NOMO-1 (cell line): ENCODE data around the gene LRTM2.
A peak's percentile ranks its signal among the peaks of the same experiment; 100 is the strongest.

ENCODE experiments used
- DNase-seq, 2 experiments: peaks; one replicate each; lab custom pipeline; 2025; ENCODE audit not compliant: unreplicated experiment in 2 of 2; lab: John Stamatoyannopoulos, UW

Gene LRTM2

DNA sequence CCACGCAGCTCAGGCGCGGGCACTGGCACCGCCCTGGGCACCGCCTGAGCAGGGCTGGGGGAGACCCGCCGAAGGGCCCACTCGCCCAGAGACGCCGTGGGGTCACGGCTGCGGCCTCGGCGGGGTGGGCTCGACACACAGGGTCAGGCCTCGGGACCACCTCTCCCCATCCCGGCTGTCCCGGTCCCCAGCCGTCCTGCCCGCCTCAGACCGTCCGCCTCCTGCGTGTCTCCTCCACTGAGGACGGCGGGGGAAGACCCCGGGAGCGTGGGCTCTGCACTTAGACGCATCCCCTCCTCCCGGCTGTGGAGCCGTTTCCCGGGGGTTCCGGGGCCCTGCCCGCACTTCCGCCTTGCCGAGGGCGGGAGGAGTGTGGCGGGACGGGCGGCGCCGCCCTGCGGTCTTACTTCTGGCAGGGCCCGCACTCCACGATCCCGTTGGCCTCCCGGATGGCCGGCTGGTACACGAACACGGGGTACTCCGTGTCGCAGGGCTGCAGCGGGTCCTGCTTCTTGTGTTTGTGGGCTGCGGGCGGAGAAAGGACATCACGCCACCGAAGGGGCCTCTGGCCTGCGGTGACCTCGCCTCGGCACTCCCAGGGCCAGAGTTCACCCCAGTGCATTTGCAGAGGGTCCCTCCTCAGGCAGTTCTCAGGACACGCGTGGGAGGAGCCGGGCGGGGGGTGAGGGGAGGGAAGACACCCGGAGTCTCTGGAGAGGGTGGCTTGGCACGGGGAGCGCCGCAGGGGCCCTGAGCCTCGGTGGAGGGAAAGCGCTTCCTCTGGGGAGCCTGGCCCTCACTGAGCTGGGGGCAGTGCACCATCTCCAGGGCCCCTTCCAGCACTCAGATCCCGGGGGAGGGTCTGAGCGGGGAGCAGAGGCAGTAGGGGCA, 23.1 kb upstream of the LRTM2 start:
- peak; percentile 28 to 45 for DNase-seq

DNA sequence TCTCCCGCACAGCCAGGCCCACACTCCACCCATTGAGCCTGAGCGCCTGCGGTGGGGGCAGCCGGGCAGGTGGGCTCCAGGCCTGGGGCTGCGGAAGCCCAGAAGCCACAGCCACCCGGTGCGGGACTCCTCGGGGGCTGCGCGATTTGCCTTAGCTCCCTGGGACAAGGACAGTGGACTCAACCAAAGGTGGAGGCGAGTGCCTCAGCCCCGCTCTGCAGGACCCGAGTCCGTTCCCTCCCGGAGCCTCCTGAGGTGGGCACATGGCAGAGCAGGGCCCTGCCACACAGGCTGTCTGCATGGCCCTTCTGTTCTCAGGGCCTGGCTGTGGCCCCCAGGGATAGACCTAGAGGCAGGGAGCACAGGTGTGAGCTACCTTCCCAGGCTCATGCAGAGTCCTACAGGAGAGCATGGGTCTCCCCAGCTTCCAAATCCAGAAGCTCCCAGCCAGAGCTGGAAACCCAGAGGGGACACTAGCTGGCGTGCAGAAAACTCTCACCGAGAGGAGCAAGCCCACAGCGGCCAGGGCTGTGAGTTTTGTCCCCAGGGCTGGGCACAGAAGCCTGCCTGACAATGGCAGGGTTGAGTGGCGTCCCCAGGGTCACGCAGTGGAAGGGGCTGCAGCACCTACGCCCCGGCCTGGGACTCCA, 22.2 kb upstream of the LRTM2 start:
- no peak for DNase-seq

DNA sequence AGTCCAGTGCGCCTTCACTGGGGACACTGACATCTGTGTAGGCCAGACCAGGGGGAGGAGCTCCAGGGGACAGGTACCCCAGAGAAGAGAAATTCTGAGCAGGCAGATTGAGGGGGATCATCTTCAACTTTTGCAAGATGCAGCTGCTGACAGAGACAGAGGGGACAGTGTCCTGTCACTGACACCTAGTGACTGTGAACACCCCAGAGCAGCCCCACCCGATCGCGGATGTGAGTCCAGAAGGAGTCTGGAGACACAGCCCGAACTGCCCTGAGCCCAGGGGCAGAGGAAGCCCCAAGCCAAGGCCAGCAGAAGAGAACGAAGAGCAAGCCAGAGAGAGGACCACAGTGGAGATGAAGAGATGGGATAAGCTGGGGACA, 21.7 kb upstream of the LRTM2 start:
- no peak for DNase-seq

DNA sequence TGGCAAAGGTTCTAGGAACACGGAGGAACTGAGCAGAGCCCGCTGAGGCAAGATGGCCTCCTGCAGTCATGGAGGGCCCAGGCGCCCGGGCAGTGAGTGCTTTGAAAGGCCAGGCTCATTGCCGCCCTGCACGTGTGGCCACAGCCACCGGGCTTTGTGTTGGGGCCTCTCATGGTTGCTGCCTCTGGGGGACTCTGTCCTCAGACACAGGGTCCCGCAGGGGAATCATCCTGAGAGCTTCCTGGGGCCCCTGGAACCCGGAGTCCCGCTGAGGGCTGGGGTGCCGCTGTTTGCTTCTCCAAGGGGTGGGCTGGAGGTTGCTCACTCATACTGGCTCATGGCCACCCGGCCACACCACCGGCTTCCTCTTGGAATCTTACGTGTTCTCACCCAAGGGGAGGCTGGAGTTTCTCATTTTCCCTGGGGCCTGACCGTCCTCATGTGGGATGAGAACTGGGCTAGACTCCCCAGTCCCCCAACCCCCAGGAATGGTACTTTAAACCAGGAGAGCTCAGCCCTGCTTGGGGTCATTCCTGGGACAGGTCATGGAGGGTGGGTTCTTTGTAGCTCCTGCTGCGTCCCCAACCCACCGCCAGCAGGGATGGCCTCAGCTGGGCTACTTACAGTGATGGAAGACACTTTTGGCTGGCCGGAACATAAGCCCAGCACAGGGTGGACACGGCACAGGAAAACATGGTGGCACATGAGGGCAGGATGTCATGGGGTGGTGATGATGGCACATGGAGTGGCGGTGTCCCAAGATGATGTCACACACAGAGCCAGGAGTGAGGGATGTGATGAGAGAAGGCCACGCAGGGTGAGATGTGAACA, 21.1 kb upstream of the LRTM2 start:
- DNase-seq, result no peak

DNA sequence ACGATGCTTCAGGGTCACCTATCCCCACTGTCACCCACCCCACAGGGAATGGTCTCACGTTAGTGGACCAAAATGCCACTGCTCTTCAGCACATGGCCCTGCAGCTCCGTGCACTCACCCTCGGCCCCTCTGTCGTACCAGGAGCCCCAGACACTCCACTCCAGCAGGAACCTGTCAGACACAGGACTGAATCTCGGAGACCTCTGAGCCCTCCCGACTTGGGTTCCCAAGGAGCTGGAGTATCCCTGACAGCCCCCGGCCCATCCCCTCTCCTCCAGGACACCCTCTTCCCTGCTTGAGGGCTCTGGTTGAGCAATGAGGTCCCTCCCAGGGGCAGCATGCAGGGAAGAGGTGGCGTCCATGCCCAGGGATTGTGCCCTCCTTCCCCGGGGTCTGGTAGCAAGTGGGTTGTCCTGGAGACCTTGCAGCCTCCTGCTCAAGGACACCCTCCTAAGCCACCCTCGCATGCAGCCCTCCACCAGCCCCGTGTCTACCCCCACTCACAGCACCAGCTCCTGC, 20.4 kb upstream of the LRTM2 start:
- DNase-seq, result no peak

DNA sequence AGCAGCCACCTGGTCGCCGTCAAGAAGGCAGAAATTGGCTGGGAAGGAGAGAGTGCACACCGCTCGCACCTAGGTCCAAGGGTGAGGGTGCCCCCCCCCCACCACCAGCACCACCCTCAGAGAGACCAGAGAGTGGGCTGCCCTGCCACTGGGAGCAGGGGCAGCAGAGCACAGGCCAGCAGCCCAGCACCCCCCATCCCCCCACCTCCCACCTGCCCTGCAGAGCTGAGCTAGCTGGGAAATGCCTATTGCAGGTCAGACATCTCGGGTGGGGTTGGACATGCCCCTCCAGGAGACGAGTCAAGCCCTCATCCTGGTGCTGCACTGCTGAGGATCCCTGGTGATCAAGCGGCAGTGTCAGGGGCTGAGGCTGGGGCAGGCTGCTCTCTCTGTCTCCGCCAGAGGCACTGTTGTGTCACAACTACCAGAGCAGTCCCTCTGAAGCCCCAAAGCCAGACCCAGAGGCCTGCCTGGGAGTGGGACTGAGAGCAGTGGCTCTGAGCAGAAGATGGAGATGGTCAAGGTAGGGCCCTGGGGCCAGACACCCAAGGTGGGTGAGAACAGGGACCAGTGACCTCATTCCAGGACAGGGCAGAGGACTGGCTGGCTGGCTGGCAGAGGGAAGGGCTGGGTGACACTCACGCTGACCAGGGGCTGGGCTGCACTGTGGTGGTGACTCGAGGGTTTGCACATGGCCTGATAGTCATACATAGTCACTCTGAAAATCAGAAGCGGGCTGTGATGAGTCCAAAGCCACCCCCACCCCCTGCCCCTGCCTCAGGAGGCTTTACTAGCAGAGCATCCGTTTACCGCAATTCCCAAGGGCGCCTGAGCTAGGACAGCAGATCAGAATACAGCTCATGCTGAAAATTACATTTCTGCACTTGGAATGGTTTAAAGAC, 19.7 kb upstream of the LRTM2 start:
- DNase-seq, result no peak

DNA sequence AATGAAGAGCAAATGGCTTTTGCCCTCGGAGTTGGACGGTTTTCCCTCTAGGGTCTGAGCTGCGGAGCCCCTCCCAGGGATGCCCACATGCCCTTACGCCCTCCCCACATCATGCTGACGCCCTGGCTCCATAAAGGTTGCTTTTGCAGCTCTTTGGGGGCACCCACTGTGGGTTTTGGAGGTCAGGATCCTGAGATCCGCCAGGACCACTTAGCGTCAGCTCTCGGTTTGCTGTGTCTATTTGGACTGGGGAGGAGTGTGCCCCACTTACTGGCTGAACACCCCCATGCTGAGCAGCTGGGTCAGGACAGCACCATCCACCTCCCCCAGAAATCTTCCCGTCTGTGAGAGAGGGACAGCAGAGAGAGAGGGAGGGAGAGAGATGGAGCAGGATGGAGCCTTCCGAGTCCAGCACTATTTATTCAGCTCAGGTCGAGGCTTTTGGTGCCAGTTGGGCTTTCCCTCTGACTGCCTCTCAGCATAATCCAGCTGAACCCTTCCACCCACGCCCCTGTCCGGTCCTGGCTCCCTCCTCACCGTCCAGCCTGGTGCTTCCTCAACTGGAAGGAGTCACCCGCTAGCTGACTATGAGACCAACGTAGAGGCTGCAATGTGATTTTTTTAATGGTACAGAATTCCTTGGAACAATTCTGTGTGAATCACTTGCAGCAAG, 18.9 kb upstream of the LRTM2 start:
- DNase-seq, result no peak

DNA sequence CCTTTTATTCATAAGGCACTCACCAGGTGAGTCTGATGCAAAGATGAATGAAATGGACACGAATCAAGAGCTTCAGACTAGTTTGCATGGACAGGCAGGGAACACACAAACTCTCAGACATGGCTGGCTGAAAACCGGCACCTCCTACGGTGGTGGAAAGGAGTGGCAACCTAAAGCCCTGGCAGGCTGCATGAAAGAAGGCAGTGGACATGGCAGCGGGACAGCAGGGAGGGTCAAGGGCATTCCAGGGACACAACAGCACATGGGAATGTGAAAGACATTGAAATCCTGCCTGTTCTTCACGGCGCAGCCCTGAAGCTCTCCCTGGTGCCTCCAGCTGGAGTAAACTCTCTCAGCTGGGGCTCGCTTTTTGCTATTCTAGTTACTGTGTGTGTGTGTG, 16.6 kb upstream of the LRTM2 start:
- DNase-seq, result no peak

DNA sequence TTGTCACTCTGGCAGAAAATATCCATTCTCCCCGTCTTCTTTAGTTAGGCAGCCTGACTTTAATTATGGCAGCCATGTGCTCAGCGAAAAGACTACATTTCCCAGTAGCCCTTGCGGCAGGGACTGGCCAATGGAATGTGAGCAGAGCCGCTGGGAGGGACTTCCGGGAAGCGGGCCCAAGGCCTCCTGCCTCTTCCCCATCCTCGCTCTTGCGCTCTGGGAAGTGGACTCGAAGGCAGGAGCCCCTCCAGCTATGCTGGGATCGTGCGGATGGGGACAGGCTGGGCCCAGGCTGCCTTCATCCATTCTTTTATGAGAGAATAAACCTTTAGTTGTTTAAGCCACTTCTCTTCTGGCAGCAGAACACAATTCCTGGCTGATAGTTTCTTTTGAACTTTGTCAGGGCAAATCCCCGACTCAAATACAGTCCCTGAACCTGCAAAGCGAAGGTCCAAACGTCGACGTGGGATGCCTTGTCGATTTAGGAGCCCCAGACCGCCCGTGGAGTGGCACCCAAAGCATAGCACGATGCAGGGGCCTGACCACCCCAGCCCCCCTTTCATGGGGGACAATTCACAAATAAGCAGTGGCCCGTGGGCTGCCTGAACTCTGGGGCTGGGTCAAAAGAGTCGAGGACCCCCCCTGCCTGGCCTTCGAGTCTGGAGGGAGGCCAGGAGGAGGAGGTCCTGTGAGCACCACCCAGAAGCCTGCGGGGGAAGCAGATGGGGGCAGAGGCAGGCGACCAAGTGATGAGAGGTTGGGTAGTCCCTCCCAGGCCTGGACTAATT, 15.6 kb upstream of the LRTM2 start:
- peak; percentile 63 to 69 for DNase-seq

DNA sequence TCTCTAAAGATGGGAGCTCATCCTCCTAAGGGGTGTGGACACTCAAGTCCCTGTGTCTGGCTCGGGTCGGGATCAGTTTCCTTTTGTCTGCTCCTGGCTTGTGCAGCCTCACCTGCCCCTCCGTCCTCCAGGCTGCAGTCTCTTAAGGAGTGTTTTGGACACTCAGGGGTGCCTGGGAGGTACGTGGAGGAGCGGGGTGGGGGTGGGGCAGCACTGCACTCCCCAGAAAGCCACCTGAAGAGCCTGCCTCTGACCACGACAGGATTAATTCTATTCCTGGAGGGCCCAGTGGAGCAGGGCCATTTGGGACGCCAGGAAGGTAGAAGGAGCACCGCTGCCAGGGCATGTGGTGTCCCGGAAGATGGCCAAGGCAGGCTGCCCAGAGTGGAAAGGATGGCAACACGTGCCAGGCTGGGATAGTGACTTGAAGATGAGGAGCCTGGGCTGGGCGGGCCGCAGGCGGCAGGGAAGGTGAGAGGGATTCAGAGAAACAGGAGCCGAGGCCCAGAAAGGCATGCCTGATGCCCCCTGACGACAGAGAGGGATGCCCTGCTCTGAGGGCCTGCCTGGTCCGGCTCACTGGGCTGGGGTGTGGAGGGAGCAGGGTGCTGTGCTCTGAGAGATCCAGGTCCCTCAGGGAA, 14.8 kb upstream of the LRTM2 start:
- DNase-seq, result no peak

DNA sequence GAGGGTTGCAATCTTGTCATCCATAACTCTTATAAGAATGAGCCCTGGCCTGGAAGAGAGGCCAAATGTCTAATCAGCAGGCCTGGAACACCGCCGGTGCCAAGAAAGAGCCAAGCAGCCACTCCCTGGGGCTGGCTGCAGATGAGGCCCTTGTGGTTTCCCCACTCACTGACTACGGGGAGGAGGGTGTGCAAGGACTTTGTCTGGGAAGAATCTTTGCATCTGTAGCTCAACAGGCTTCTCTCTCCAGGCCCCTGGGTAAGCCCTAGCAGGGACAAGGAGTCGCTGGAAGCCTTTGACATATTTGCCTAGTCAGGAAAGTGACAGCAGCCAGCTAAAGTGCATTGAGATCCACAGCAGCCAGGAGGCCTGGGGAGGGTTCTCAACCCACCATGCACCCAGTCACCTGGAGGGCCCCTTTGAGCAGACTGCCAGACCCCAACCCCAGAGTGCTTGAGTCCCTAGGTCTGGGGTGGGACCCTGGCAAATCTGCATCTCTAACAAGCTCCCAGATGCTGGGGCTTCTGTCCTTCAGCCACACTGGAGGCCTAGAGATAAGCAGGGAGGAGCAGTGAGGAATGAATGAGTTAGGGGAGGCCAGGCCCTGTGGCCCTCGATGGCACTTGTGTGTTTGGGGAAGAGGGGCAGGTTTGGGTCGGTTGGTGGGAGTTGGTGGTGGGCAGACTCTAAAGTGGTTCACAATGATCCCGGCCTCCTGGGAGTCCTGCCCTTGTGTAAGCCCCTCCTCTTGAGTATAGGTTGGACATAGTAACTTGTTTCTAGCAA, 13.9 kb upstream of the LRTM2 start:
- DNase-seq, result no peak

DNA sequence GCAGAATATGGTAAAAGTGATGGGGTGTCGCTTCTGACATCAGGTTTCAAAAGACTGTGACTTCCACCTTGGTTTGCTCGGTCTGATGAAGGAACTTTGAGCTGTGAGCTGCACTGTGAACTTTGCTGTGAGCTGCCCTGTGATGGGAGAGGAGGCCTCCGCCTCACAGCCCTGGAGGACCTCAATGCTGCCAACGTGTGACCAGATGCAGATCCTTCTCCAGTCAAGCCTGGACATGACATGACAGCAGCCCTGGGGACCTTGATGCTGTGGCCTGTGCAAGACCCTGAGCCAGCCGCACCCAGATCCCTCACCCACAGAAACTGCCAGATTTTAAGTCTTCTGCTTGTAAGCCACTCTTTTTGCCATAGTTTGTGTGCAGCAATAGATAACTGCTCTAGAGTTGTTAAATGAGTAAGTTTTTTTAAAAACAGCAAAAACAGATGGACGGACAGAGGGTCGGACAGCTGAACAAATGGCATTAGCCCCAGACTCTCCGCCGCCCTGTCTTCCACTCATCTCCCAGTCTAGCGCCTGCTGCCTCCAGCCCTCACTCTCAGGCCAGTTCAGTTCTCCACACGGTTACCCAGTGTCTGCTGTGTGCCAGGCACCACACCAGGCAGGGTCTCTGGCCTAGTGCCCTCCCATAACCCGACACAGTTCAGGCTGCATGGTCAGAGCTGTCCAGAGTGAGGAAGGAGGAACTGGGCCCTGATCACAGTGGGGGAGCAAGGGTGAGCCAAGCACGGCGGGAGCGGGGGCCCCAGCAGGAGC, 13.1 kb upstream of the LRTM2 start:
- DNase-seq, result no peak

DNA sequence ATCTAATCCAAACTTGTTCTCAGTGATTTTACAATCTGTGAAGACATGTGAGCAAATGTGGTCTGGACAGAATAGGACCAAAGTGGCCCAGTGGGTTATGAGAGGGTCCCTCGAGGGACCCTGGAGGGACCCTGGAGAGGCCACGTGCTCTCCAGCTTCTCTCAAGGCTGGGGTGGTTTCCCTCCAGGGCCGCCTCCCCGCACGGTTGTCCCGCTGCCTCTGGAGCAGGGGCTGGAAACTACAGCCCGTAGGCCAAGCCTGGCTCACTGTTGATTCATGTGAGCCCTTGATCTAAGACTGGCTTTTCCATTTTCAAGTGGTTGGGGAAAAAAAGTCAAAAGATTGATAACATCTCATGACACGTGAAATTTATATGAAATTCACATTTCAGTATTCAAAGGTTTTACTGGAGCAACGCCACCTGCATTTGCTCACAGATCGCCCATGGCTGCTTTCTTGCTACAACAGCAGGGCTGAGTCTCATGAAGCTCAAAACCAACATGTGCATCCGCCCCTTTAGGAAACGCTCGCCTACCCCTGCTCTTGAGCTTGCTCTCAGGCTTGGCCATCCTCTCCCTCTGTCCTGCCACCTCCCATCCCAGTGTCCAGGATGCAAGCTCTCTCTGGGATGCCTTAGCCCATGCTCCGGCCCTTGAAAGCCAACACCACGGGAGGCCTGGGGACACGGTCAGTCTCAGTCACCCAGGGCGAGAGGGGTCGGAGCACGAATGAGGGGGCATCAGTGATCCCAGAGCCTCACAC, 12.1 kb upstream of the LRTM2 start:
- DNase-seq, result no peak

DNA sequence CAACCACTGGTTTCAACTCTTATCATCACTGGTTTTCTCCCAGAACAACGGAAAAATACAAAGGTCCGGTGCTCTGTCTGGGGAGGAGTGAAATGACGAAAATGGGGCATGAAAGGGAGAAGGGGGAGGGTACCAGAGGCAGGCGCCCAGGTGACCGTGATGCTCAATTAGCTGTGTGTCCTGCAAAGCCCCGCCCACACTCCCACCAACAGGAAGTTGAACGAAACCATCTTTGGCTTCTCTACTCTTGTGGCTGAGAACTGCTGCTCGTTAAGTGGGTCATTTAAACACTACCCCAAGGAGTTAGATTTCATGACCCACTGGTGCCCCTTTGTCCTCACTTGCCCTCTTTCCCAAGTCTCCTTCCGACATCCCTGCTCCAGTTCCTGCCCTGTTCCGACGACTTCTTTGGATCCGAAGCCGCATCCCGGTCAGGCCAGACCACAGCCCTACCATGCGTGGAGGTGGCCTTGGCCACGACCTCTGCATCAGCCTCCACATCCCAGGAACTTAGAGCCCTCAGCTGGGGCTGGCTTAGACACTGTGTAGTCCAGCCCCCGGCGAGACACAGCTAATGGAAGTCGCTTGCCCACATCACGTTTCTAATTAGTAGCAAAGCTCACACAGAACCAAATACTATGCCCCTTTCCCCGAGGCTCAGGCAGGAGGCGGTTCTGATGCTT, 11.4 kb upstream of the LRTM2 start:
- DNase-seq, result peak in 1 of 2 experiments; percentile 36

DNA sequence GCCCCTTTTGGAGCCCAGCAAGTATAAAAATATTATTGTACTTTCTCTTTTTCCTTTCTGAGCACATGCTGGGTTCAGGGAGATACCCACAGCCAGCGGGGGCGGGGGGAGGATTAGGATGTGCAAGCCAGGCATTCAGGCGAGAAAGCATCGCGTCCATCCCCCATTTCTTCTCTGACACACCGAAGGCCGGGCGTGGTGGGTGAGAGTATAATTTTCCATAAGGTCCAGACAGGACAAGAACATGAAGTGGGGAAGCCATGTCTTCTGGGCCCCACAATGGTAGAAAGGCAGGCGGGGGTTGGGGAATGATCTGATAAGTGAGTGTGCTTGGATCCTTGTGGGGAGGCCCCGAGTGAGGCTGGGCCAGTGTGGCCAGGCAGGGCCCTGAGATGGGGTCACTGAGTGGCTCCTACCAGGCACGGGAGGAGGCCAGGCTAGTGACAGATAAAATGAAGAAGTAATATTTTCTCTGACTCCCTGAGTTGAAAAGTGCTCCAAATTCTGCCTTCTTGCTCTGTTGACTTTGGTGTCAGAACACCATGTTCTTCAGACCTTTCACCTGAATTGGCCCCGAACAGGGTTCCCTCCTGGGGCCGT, 10.7 kb upstream of the LRTM2 start:
- no peak for DNase-seq
